ENCODE measurements around the gene ANTXRL. TPM values are rescaled to one million over a fixed set of nuclear protein-coding genes. Genes with fewer than 3 reads are reported as not detected.

The ANTXRL gene
- total and polyA plus RNA-seq, 4 donors: 0.06 TPM; not detected in 3

- WGBS: 97% methylated on average over 5 of the region's 5 CpGs
- H3K36me3 ChIP-seq (ENCODE audit: control insufficient read depth in 4 of 4, insufficient read depth in 3 of 4, low read depth in 1 of 4, low read length in 3 of 4): no peaks in the 10 kb centered on the region
- H3K4me3 ChIP-seq (ENCODE audit: low read depth in 1 of 3, low read length in 3 of 3): no peak overlapping the region
- no peak for DNase-seq (ENCODE audit: low spot score)
- no peaks in the 10 kb centered on the region for H3K27me3 ChIP-seq (ENCODE audit: control insufficient read depth in 4 of 4, insufficient read depth in 4 of 4, low read length in 3 of 4)
- TF ChIP-seq FOXA2 (IDR thresholded peaks at IDR 0.05): no peak
- no peak for TF ChIP-seq CTCF (IDR thresholded peaks at IDR 0.05; ENCODE audit: low read depth, low read length, missing input control)
- TF ChIP-seq HNF4G (IDR thresholded peaks at IDR 0.05): no peak
- TF ChIP-seq TAF1 (conservative IDR thresholded peaks at IDR 0.05): no peak
- TF ChIP-seq NR2F2 (IDR thresholded peaks at IDR 0.05): no peak
- no peak for TF ChIP-seq RXRA (IDR thresholded peaks at IDR 0.05)
- no peak for TF ChIP-seq GABPA (IDR thresholded peaks at IDR 0.05 in 1 of 2, conservative IDR thresholded peaks at IDR 0.05 in 1 of 2)
- TF ChIP-seq ZBTB33 (IDR thresholded peaks at IDR 0.05): no peak
- no peak for TF ChIP-seq ATF3 (IDR thresholded peaks at IDR 0.05)
- no peak for TF ChIP-seq REST (IDR thresholded peaks at IDR 0.05)
- no peak for TF ChIP-seq FOXA1 (IDR thresholded peaks at IDR 0.05)
- TF ChIP-seq RAD21 (IDR thresholded peaks at IDR 0.05): no peak
- no peak for TF ChIP-seq JUND (IDR thresholded peaks at IDR 0.05)
- no peak for TF ChIP-seq SP1 (IDR thresholded peaks at IDR 0.05)
- TF ChIP-seq YY1 (IDR thresholded peaks at IDR 0.05): no peak
- no peak for TF ChIP-seq MAX (IDR thresholded peaks at IDR 0.05)
- no peak for TF ChIP-seq HNF4A (conservative IDR thresholded peaks at IDR 0.05)
- TF ChIP-seq EGR1 (IDR thresholded peaks at IDR 0.05; ENCODE audit: low read depth in 2 of 2): no peak
- no peak overlapping the region for H3K9ac ChIP-seq (ENCODE audit: low read depth in 1 of 2, low read length in 2 of 2)
- H3K27ac ChIP-seq (ENCODE audit: low read depth in 1 of 2, low read length in 2 of 2): no peak overlapping the region
- no peaks in the 10 kb centered on the region for H3K9me3 ChIP-seq (ENCODE audit: control insufficient read depth in 4 of 4, low read length in 3 of 4)
- H3K4me1 ChIP-seq (ENCODE audit: control insufficient read depth in 4 of 4, insufficient read depth in 4 of 4, low read length in 3 of 4): no peaks in the 10 kb centered on the region
Measured at GRCh38 chr10:46301056-46301645, 14.4 kb downstream of the ANTXRL start.
